ENCODE results near the gene CACFD1. TPM values are rescaled to one million over a fixed set of nuclear protein-coding genes. Genes with fewer than 3 reads are reported as not detected.

CACFD1 gene
- total and polyA plus RNA-seq, 2 of the 13 experiments (the other 11 are each of a cell fraction or from before 2014, with no cell fraction given), result 13.8 to 14.6 TPM

DNA sequence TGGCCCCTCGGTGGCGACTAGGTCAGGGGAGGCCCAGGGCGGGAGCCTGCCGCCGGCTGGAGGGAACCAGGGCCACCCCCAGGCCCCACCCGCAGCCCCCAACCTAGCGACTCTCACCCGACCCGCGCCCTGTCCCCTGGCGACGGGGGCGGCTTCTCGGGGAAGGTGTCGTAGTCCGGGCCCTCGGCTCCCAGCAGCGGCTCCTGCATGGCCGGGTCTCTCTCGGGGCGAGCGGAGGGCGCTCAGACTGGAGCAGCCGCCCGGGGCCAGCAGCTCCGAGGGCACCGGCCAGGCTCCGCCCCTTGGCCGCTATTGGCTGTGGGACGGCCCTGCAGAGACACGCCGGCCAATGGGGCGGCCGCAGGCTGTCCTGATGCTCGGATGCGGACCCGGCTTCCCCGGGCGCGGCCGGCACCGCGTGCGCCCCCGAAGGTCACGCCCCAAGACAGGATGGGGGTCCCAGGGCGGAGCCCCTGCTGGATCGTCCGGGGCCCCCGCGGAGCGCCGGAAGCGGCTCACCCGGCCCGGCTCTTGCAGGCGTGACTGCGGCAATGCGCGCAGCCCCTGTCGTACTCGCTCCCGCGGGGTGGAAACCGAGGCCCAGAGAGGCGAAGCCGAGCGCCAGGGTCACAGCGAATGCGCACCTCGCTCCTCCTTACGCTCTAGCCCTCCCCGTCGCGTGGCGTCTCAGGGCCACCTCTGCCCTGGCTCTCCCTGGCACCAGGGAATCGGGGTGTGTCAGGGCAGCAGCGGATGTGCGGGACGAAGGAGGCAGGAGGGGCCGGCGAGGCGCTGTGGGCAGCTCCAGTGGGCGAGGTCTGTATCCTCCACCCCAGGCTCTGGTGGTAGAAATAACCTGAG is 19.3 kb downstream of the CACFD1 start, which contains the start of gene SLC2A6 (continued):
- TF ChIP-seq, protein P1, sequence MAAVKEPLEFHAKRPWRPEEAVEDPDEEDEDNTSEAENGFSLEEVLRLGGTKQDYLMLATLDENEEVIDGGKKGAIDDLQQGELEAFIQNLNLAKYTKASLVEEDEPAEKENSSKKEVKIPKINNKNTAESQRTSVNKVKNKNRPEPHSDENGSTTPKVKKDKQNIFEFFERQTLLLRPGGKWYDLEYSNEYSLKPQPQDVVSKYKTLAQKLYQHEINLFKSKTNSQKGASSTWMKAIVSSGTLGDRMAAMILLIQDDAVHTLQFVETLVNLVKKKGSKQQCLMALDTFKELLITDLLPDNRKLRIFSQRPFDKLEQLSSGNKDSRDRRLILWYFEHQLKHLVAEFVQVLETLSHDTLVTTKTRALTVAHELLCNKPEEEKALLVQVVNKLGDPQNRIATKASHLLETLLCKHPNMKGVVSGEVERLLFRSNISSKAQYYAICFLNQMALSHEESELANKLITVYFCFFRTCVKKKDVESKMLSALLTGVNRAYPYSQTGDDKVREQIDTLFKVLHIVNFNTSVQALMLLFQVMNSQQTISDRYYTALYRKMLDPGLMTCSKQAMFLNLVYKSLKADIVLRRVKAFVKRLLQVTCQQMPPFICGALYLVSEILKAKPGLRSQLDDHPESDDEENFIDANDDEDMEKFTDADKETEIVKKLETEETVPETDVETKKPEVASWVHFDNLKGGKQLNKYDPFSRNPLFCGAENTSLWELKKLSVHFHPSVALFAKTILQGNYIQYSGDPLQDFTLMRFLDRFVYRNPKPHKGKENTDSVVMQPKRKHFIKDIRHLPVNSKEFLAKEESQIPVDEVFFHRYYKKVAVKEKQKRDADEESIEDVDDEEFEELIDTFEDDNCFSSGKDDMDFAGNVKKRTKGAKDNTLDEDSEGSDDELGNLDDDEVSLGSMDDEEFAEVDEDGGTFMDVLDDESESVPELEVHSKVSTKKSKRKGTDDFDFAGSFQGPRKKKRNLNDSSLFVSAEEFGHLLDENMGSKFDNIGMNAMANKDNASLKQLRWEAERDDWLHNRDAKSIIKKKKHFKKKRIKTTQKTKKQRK (IDR thresholded peaks at IDR 0.05; ENCODE audit: low read length), result no peak
- no peak for TF ChIP-seq ZFP36L1 (CRISPR knock-in tag; IDR thresholded peaks at IDR 0.05)
- TF ChIP-seq E2F1 (CRISPR knock-in tag; IDR thresholded peaks at IDR 0.05), result no peak
- TF ChIP-seq ZNF451 (CRISPR knock-in tag; IDR thresholded peaks at IDR 0.05), result no peak; the same call in 1 of the 2 replicates
- TF ChIP-seq, protein P2, sequence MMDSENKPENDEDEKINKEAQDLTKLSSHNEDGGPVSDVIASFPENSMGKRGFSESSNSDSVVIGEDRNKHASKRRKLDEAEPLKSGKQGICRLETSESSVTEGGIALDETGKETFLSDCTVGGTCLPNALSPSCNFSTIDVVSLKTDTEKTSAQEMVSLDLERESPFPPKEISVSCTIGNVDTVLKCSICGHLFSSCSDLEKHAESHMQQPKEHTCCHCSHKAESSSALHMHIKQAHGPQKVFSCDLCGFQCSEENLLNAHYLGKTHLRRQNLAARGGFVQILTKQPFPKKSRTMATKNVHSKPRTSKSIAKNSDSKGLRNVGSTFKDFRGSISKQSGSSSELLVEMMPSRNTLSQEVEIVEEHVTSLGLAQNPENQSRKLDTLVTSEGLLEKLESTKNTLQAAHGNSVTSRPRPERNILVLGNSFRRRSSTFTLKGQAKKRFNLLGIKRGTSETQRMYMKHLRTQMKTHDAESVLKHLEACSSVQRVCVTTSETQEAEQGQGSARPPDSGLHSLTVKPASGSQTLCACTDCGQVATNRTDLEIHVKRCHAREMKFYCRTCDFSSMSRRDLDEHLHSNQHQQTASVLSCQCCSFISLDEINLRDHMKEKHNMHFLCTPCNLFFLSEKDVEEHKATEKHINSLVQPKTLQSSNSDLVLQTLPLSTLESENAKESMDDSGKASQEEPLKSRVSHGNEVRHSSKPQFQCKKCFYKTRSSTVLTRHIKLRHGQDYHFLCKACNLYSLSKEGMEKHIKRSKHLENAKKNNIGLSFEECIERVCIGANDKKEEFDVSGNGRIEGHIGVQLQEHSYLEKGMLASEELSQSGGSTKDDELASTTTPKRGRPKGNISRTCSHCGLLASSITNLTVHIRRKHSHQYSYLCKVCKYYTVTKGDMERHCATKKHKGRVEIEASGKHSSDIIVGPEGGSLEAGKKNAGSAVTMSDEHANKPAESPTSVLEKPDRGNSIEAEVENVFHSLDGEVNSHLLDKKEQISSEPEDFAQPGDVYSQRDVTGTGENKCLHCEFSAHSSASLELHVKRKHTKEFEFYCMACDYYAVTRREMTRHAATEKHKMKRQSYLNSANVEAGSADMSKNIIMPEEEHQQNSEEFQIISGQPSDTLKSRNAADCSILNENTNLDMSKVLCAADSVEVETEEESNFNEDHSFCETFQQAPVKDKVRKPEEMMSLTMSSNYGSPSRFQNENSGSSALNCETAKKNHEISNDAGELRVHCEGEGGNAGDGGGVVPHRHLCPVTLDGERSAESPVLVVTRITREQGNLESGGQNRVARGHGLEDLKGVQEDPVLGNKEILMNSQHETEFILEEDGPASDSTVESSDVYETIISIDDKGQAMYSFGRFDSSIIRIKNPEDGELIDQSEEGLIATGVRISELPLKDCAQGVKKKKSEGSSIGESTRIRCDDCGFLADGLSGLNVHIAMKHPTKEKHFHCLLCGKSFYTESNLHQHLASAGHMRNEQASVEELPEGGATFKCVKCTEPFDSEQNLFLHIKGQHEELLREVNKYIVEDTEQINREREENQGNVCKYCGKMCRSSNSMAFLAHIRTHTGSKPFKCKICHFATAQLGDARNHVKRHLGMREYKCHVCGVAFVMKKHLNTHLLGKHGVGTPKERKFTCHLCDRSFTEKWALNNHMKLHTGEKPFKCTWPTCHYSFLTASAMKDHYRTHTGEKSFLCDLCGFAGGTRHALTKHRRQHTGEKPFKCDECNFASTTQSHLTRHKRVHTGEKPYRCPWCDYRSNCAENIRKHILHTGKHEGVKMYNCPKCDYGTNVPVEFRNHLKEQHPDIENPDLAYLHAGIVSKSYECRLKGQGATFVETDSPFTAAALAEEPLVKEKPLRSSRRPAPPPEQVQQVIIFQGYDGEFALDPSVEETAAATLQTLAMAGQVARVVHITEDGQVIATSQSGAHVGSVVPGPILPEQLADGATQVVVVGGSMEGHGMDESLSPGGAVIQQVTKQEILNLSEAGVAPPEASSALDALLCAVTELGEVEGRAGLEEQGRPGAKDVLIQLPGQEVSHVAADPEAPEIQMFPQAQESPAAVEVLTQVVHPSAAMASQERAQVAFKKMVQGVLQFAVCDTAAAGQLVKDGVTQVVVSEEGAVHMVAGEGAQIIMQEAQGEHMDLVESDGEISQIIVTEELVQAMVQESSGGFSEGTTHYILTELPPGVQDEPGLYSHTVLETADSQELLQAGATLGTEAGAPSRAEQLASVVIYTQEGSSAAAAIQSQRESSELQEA (CRISPR knock-in tag; IDR thresholded peaks at IDR 0.05; ENCODE audit: not compliant biosample characterization), result peak; percentile 45
- no peak for TF ChIP-seq ATF1 (CRISPR knock-in tag; IDR thresholded peaks at IDR 0.05)
- TF ChIP-seq CAMTA2 (CRISPR knock-in tag; IDR thresholded peaks at IDR 0.05; ENCODE audit: borderline replicate concordance), result no peak; the same call in 1 of the 2 replicates
- TF ChIP-seq ZNF101 (CRISPR knock-in tag; IDR thresholded peaks at IDR 0.05; ENCODE audit: borderline replicate concordance, low read depth), result no peak
- no peak for TF ChIP-seq ZNF468 (CRISPR knock-in tag; IDR thresholded peaks at IDR 0.05)

All from HepG2 (cell line).